HG03432 (cell line): ENCODE results near the gene POPDC2.
A peak's percentile ranks its signal among the peaks of the same experiment; 100 is the strongest.

Experiments
- ATAC-seq: cut with Tn5 transposase; IDR thresholded peaks from one replicate; pipeline ENCODE4 v1.9.1; 2021; ENCODE audit warnings: mild to moderate bottlenecking, moderate library complexity; ENCODE audit not compliant: unreplicated experiment

The POPDC2 gene

GRCh38 chr3:119641416-119641815 lies 19.0 kb downstream of the POPDC2 start:
- ATAC-seq = no peak

- ATAC-seq = no peak
Observed at GRCh38 chr3:119639494-119640350, 20.7 kb downstream of the POPDC2 start.

GRCh38 chr3:119637679-119638477 lies 22.5 kb downstream of the POPDC2 start:
- ATAC-seq = peak; percentile 43

- ATAC-seq = no peak
Observed at GRCh38 chr3:119636891-119637611, 23.3 kb downstream of the POPDC2 start.

GRCh38 chr3:119636249-119636648 lies 24.1 kb downstream of the POPDC2 start:
- ATAC-seq = no peak

GRCh38 chr3:119635719-119636118 lies 24.7 kb downstream of the POPDC2 start:
- ATAC-seq = no peak

GRCh38 chr3:119632829-119633228 lies 27.6 kb downstream of the POPDC2 start:
- no peak for ATAC-seq

GRCh38 chr3:119632216-119632615 lies 28.2 kb downstream of the POPDC2 start:
- no peak for ATAC-seq

GRCh38 chr3:119631516-119631915 lies 28.9 kb downstream of the POPDC2 start:
- no peak for ATAC-seq

GRCh38 chr3:119630880-119631329 lies 29.5 kb downstream of the POPDC2 start:
- no peak for ATAC-seq

GRCh38 chr3:119630128-119630879 lies 30.1 kb downstream of the POPDC2 start:
- peak; percentile 24 for ATAC-seq

GRCh38 chr3:119628816-119629445 lies 31.5 kb downstream of the POPDC2 start:
- ATAC-seq = peak; percentile 43

GRCh38 chr3:119628390-119628789 lies 32.0 kb downstream of the POPDC2 start:
- ATAC-seq = peak; percentile 73

GRCh38 chr3:119627461-119627860 lies 32.9 kb downstream of the POPDC2 start:
- ATAC-seq = peak; percentile 45

GRCh38 chr3:119626196-119626595 lies 34.2 kb downstream of the POPDC2 start:
- ATAC-seq = no peak

- no peak for ATAC-seq
Observed at GRCh38 chr3:119625451-119626153, 34.8 kb downstream of the POPDC2 start.

- no peak for ATAC-seq
Observed at GRCh38 chr3:119624002-119624720, 36.2 kb downstream of the POPDC2 start.

GRCh38 chr3:119620899-119621298 lies 39.5 kb downstream of the POPDC2 start:
- no peak for ATAC-seq

GRCh38 chr3:119619094-119619493 lies 41.3 kb downstream of the POPDC2 start:
- ATAC-seq = no peak
